ENCODE measurements around the gene APCDD1L.

APCDD1L gene

GRCh38 chr20:58479726-58480440, 35.3 kb downstream of the APCDD1L start:
- Histone ChIP-seq H3K27me3 (ENCODE audit: insufficient read depth, low read length, poor library complexity) (no peaks in the 10 kb centered on the region), H2BK15ac (replicated peaks; ENCODE audit: low read depth) (no peak overlapping the region), H2BK5ac (ENCODE audit: low read length) (no peak overlapping the region), H4K8ac (ENCODE audit: low read depth, low read length) (no peak overlapping the region), H3K18ac (ENCODE audit: low read length) (no peak overlapping the region), H3K56ac (ENCODE audit: low read length) (no peak overlapping the region), H3K4me1 (ENCODE audit: control insufficient read depth, low read depth, low read length) (no peaks in the 10 kb centered on the region), H3K23ac (ENCODE audit: low read length) (no peak overlapping the region), H4K5ac (ENCODE audit: low read length) (no peak overlapping the region), H3K4ac (ENCODE audit: low read depth, low read length) (no peak overlapping the region), H2AK5ac (ENCODE audit: low read length) (no peak overlapping the region), H3K79me1 (ENCODE audit: low read length) (no peaks in the 10 kb centered on the region), H3K36me3 (ENCODE audit: control insufficient read depth, insufficient read depth, low read length) (no peaks in the 10 kb centered on the region), H3K79me2 (ENCODE audit: control insufficient read depth, insufficient read depth, low read length) (no peaks in the 10 kb centered on the region), H3K4me2 (ENCODE audit: low read length) (no peak overlapping the region), H3K4me3 (ENCODE audit: low read length) (no peak overlapping the region), H2BK120ac (ENCODE audit: low read depth, low read length) (no peak overlapping the region), H3K9ac (ENCODE audit: low read length) (no peak overlapping the region), H3K27ac (ENCODE audit: low read depth, low read length) (no peak overlapping the region)
- no peak for DNase-seq
- no CpG with 5 or more reads among the region's 9 CpGs for WGBS (ENCODE audit: extremely low coverage, insufficient coverage, low lambda C conversion rate)

- no peak overlapping the region for H3K4me2 ChIP-seq (ENCODE audit: low read length)
- WGBS (ENCODE audit: extremely low coverage, insufficient coverage, low lambda C conversion rate), result no CpG with 5 or more reads among the region's 3 CpGs
- no peak overlapping the region for H4K5ac ChIP-seq (ENCODE audit: low read length)
- H3K27me3 ChIP-seq (ENCODE audit: insufficient read depth, low read length, poor library complexity), result no peaks in the 10 kb centered on the region
- H3K9ac ChIP-seq (ENCODE audit: low read length), result no peak overlapping the region
- no peak overlapping the region for H3K4me3 ChIP-seq (ENCODE audit: low read length)
- H2AK5ac ChIP-seq (ENCODE audit: low read length), result no peak overlapping the region
- no peak overlapping the region for H3K18ac ChIP-seq (ENCODE audit: low read length)
- no peak overlapping the region for H3K27ac ChIP-seq (ENCODE audit: low read depth, low read length)
- H3K4ac ChIP-seq (ENCODE audit: low read depth, low read length), result no peak overlapping the region
- H3K79me1 ChIP-seq (ENCODE audit: low read length), result no peaks in the 10 kb centered on the region
- no peaks in the 10 kb centered on the region for H3K79me2 ChIP-seq (ENCODE audit: control insufficient read depth, insufficient read depth, low read length)
- no peak overlapping the region for H3K23ac ChIP-seq (ENCODE audit: low read length)
- no peak for DNase-seq
- no peak overlapping the region for H4K8ac ChIP-seq (ENCODE audit: low read depth, low read length)
- no peak overlapping the region for H2BK5ac ChIP-seq (ENCODE audit: low read length)
- H2BK120ac ChIP-seq (ENCODE audit: low read depth, low read length), result no peak overlapping the region
- no peaks in the 10 kb centered on the region for H3K4me1 ChIP-seq (ENCODE audit: control insufficient read depth, low read depth, low read length)
- no peaks in the 10 kb centered on the region for H3K36me3 ChIP-seq (ENCODE audit: control insufficient read depth, insufficient read depth, low read length)
- H2BK15ac ChIP-seq (replicated peaks; ENCODE audit: low read depth), result no peak overlapping the region
- no peak overlapping the region for H3K56ac ChIP-seq (ENCODE audit: low read length)
Observed at GRCh38 chr20:58478141-58478805, 36.9 kb downstream of the APCDD1L start.

DNA sequence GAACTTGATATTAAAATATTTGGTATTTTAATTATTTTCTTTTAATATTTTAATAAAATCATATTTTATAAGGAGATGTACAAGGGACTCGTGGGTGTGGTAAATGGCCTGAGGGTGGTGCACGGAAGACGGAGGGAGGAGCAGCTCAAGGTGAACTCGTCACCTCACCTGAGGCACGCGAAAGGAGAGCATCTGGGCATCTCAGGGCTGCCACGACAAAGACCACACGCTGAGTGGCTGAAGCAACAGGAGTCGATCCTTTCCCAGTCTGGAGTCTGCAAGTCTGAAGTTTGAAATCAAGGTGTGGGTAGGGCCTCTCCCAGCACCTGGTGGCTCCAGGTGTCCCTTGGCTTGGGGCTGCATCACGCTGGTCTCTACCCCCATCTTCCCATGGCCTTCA, 39.7 kb downstream of the APCDD1L start:
- WGBS (ENCODE audit: extremely low coverage, insufficient coverage, low lambda C conversion rate), result no CpG with 5 or more reads among the region's 10 CpGs

GRCh38 chr20:58473453-58474425, 41.5 kb downstream of the APCDD1L start:
- H3K18ac ChIP-seq (ENCODE audit: low read length), result no peak overlapping the region
- DNase-seq, result no peak
- WGBS (ENCODE audit: extremely low coverage, insufficient coverage, low lambda C conversion rate), result no CpG with 5 or more reads among the region's 13 CpGs

More for the DNA sequence above, 39.7 kb downstream of the APCDD1L start:
- no peaks in the 10 kb centered on the region for H3K4me1 ChIP-seq (ENCODE audit: control insufficient read depth, low read depth, low read length)
- no peak overlapping the region for H2BK15ac ChIP-seq (replicated peaks; ENCODE audit: low read depth)
- no peak overlapping the region for H2BK120ac ChIP-seq (ENCODE audit: low read depth, low read length)
- no peaks in the 10 kb centered on the region for H3K27me3 ChIP-seq (ENCODE audit: insufficient read depth, low read length, poor library complexity)
- H3K18ac ChIP-seq (ENCODE audit: low read length), result no peak overlapping the region
- no peak overlapping the region for H3K56ac ChIP-seq (ENCODE audit: low read length)
- no peak overlapping the region for H4K8ac ChIP-seq (ENCODE audit: low read depth, low read length)
- H3K79me1 ChIP-seq (ENCODE audit: low read length), result no peaks in the 10 kb centered on the region
- no peak overlapping the region for H3K9ac ChIP-seq (ENCODE audit: low read length)
- no peak overlapping the region for H3K27ac ChIP-seq (ENCODE audit: low read depth, low read length)
- H3K36me3 ChIP-seq (ENCODE audit: control insufficient read depth, insufficient read depth, low read length), result no peaks in the 10 kb centered on the region
- H2BK5ac ChIP-seq (ENCODE audit: low read length), result no peak overlapping the region
- H4K5ac ChIP-seq (ENCODE audit: low read length), result no peak overlapping the region
- H3K4me3 ChIP-seq (ENCODE audit: low read length), result no peak overlapping the region
- H3K23ac ChIP-seq (ENCODE audit: low read length), result no peak overlapping the region
- no peak overlapping the region for H2AK5ac ChIP-seq (ENCODE audit: low read length)
- no peak for DNase-seq
- no peaks in the 10 kb centered on the region for H3K79me2 ChIP-seq (ENCODE audit: control insufficient read depth, insufficient read depth, low read length)
- H3K4ac ChIP-seq (ENCODE audit: low read depth, low read length), result no peak overlapping the region
- H3K4me2 ChIP-seq (ENCODE audit: low read length), result no peak overlapping the region

DNA sequence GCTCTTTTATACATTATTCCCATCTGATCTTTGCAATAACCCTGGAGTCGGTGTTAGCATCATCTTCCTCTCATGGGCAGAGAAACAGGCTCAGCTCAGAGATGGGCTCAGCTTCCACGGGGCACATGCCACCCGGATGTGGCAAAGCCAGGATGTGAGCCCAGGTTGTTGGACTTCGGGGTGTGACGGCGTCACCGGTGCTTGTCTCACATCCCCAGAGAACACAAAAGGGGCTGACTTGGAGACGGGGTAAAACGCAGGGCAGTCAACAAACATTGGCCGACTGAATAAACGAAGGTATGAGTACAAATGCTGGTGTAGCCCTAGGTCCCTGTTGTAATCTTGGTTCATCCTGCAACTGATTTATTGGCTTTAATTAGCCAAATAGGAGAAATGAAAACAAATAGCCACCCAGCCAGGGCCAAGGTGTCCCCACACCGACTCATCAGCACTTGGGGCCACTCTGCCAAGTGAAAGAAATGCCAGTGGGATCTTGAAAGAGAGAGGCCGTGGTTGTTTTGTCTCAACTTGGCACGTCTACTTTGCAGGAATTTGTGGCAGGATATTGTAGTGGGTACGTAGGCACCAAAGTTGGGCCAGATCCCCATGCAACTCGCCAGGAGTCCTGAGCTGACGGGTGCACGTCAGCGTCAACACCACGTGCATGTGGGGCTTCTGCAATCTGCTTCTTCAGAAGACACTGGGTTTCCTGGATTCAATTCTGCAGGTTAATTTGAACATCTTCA, 42.8 kb downstream of the APCDD1L start:
- no peak overlapping the region for H3K4me2 ChIP-seq (ENCODE audit: low read length)
- no peak overlapping the region for H3K9ac ChIP-seq (ENCODE audit: low read length)
- H2AK5ac ChIP-seq (ENCODE audit: low read length), result no peak overlapping the region
- no peak overlapping the region for H4K5ac ChIP-seq (ENCODE audit: low read length)
- H3K79me1 ChIP-seq (ENCODE audit: low read length), result no peaks in the 10 kb centered on the region
- H2BK15ac ChIP-seq (replicated peaks; ENCODE audit: low read depth), result no peak overlapping the region
- WGBS (ENCODE audit: extremely low coverage, insufficient coverage, low lambda C conversion rate), result no CpG with 5 or more reads among the region's 20 CpGs
- no peak overlapping the region for H4K8ac ChIP-seq (ENCODE audit: low read depth, low read length)
- H3K4ac ChIP-seq (ENCODE audit: low read depth, low read length), result no peak overlapping the region
- H2BK5ac ChIP-seq (ENCODE audit: low read length), result no peak overlapping the region
- H3K79me2 ChIP-seq (ENCODE audit: control insufficient read depth, insufficient read depth, low read length), result no peaks in the 10 kb centered on the region
- H3K4me1 ChIP-seq (ENCODE audit: control insufficient read depth, low read depth, low read length), result no peaks in the 10 kb centered on the region
- no peak for DNase-seq
- no peak overlapping the region for H2BK120ac ChIP-seq (ENCODE audit: low read depth, low read length)
- H3K4me3 ChIP-seq (ENCODE audit: low read length), result no peak overlapping the region
- H3K56ac ChIP-seq (ENCODE audit: low read length), result no peak overlapping the region
- no peak overlapping the region for H3K27ac ChIP-seq (ENCODE audit: low read depth, low read length)
- H3K27me3 ChIP-seq (ENCODE audit: insufficient read depth, low read length, poor library complexity), result no peaks in the 10 kb centered on the region
- no peak overlapping the region for H3K18ac ChIP-seq (ENCODE audit: low read length)
- no peak overlapping the region for H3K23ac ChIP-seq (ENCODE audit: low read length)
- no peaks in the 10 kb centered on the region for H3K36me3 ChIP-seq (ENCODE audit: control insufficient read depth, insufficient read depth, low read length)

More at GRCh38 chr20:58473453-58474425, 41.5 kb downstream of the APCDD1L start:
- Histone ChIP-seq H3K4me3 (ENCODE audit: low read length) (no peak overlapping the region), H3K4ac (ENCODE audit: low read depth, low read length) (no peak overlapping the region), H3K36me3 (ENCODE audit: control insufficient read depth, insufficient read depth, low read length) (no peaks in the 10 kb centered on the region), H2BK15ac (replicated peaks; ENCODE audit: low read depth) (no peak overlapping the region), H3K79me2 (ENCODE audit: control insufficient read depth, insufficient read depth, low read length) (no peaks in the 10 kb centered on the region), H3K27me3 (ENCODE audit: insufficient read depth, low read length, poor library complexity) (no peaks in the 10 kb centered on the region), H2BK5ac (ENCODE audit: low read length) (no peak overlapping the region), H3K9ac (ENCODE audit: low read length) (no peak overlapping the region), H3K4me1 (ENCODE audit: control insufficient read depth, low read depth, low read length) (no peaks in the 10 kb centered on the region), H3K56ac (ENCODE audit: low read length) (no peak overlapping the region), H3K4me2 (ENCODE audit: low read length) (no peak overlapping the region), H3K27ac (ENCODE audit: low read depth, low read length) (no peak overlapping the region), H4K8ac (ENCODE audit: low read depth, low read length) (no peak overlapping the region), H3K79me1 (ENCODE audit: low read length) (no peaks in the 10 kb centered on the region), H2AK5ac (ENCODE audit: low read length) (no peak overlapping the region), H4K5ac (ENCODE audit: low read length) (no peak overlapping the region), H3K23ac (ENCODE audit: low read length) (no peak overlapping the region), H2BK120ac (ENCODE audit: low read depth, low read length) (no peak overlapping the region)

Data from mesendoderm (in vitro differentiated cells).